Endothelial cell of umbilical vein (primary cell): ENCODE measurements around the gene ANXA2. TPM values are rescaled to one million over a fixed set of nuclear protein-coding genes. Genes with fewer than 3 reads are reported as not detected.
A peak's percentile ranks its signal among the peaks of the same experiment; 100 is the strongest.

ENCODE experiments used
- BruUV-seq: library from RNA; stranded (reverse); fragments of 400-500 nt; replicated peaks from 2 replicates; lab custom pipeline; 2021; lab: Mats Ljungman, UMichigan
- CTCF ChIA-PET: fragments of 300-600, 350-600 bp; sonication (Branson Sonifier 250); formaldehyde crosslinking; loops from one replicate; lab custom pipeline; 2021; ENCODE audit warnings: antibody characterized with exemption, inconsistent platforms; lab: Charles Lee
- POLR2A ChIA-PET: fragments of 300-600, 350-600 bp; sonication (Branson Sonifier 250); formaldehyde crosslinking; loops from one replicate; lab custom pipeline; 2021; ENCODE audit warnings: antibody characterized with exemption, inconsistent platforms; lab: Charles Lee
- DNase-seq: peaks from one replicate; pipeline ENCODE4 v3.0.0-alpha.2; 2011; ENCODE audit warnings: low read depth, low spot score
- FAIRE-seq: peaks from 2 replicates; lab custom pipeline; 2011; peaks lifted over from hg19 to GRCh38; lab: Jason Lieb, UNC
- H2AFZ ChIP-seq: 2 replicates; pipeline ENCODE4 v1.6.0; 2012; ENCODE audit warnings: low read depth, low read length, control low read depth, inconsistent platforms
- H3K27ac ChIP-seq: 2 replicates; pipeline ENCODE4 v1.5.1; 2011; ENCODE audit warnings: low read depth, mild to moderate bottlenecking, control low read depth, low read length, moderate library complexity; ENCODE audit not compliant: insufficient read depth
- H3K27me3 ChIP-seq, 2 experiments: 2 replicates each; pipeline versions ENCODE4 v1.6.0 to v1.6.1; 2011; ENCODE audit warnings: low read length in 2 of 2, mixed read lengths in 1 of 2; ENCODE audit not compliant: control insufficient read depth in 2 of 2, insufficient read depth in 2 of 2
- H3K36me3 ChIP-seq, 2 experiments: 2 replicates in 1 of 2; 3 replicates in 1 of 2; pipeline ENCODE4 v1.5.1; 2011; ENCODE audit warnings: low read length in 2 of 2, mild to moderate bottlenecking in 1 of 2, moderate library complexity in 1 of 2; ENCODE audit not compliant: control insufficient read depth in 2 of 2, insufficient read depth in 2 of 2; ENCODE audit errors: extremely low read depth in 1 of 2
- H3K4me1 ChIP-seq: 3 replicates; pipeline ENCODE4 v1.5.1; 2011; ENCODE audit warnings: mild to moderate bottlenecking, low read length; ENCODE audit not compliant: control insufficient read depth, insufficient read depth; ENCODE audit errors: extremely low read depth
- H3K4me2 ChIP-seq: 2 replicates; pipeline ENCODE4 v1.6.1; 2011; ENCODE audit warnings: low read length, control low read depth, mixed read lengths; ENCODE audit not compliant: insufficient read depth
- H3K4me3 ChIP-seq, 3 experiments: fragments of 200-600 bp in 1 of 3; sonication (generic), shearing (Covaris generic) in 1 of 3; replicated peaks in 1 of 3; 2 replicates each; pipeline ENCODE4 v1.5.1; 2011 to 2016; ENCODE audit warnings: control low read depth in 3 of 3, low read length in 3 of 3, mild to moderate bottlenecking in 2 of 3, inconsistent platforms in 1 of 3, low read depth in 1 of 3, moderate library complexity in 1 of 3; ENCODE audit not compliant: insufficient read depth in 1 of 3
- H3K79me2 ChIP-seq: 2 replicates; pipeline ENCODE4 v1.6.0; 2012; ENCODE audit warnings: low read length, inconsistent platforms; ENCODE audit not compliant: control insufficient read depth, insufficient read depth
- H3K9ac ChIP-seq: replicated peaks from 2 replicates; pipeline ENCODE3; 2011; ENCODE audit warnings: low read length, control low read depth; ENCODE audit not compliant: insufficient read depth; ENCODE audit errors: extremely low read depth
- H3K9me1 ChIP-seq: replicated peaks from 3 replicates; pipeline ENCODE4 v1.6.0; 2011; ENCODE audit warnings: mild to moderate bottlenecking, low read length; ENCODE audit not compliant: control insufficient read depth, insufficient read depth; ENCODE audit errors: extremely low read depth
- H3K9me3 ChIP-seq: replicated peaks from 2 replicates; pipeline ENCODE4 v1.5.1; 2012; ENCODE audit warnings: low read length, inconsistent platforms; ENCODE audit not compliant: control insufficient read depth, insufficient read depth
- H4K20me1 ChIP-seq: replicated peaks from 2 replicates; pipeline ENCODE3; 2011; ENCODE audit warnings: mild to moderate bottlenecking, low read length; ENCODE audit not compliant: control insufficient read depth, insufficient read depth; ENCODE audit errors: extremely low read depth
- EZH2 ChIP-seq: IDR thresholded peaks from 2 replicates; pipeline ENCODE4 v1.6.1; 2012; ENCODE audit warnings: borderline replicate concordance, low read depth, mild to moderate bottlenecking, moderate library complexity, low read length, inconsistent platforms; ENCODE audit not compliant: severe bottlenecking
- FOS ChIP-seq: IDR thresholded peaks from 2 replicates; pipeline ENCODE4 v1.6.1; 2011; ENCODE audit warnings: mild to moderate bottlenecking, low read length, moderate library complexity, borderline replicate concordance; ENCODE audit not compliant: insufficient read depth
- GATA2 ChIP-seq: IDR thresholded peaks from 2 replicates; pipeline ENCODE4 v1.7.0; 2011; ENCODE audit warnings: low read depth, mild to moderate bottlenecking, moderate library complexity, mixed read lengths, low read length; ENCODE audit not compliant: insufficient read length, insufficient read depth
- JUN ChIP-seq: IDR thresholded peaks from 2 replicates; pipeline ENCODE4 v1.6.1; 2011; ENCODE audit warnings: borderline replicate concordance, low read depth; ENCODE audit not compliant: insufficient read length, insufficient read depth
- MAX ChIP-seq: IDR thresholded peaks from 2 replicates; pipeline ENCODE4 v1.6.1; 2011; ENCODE audit not compliant: insufficient read depth, insufficient read length
- MYC ChIP-seq: IDR thresholded peaks from one replicate; pipeline ENCODE4 v1.6.1; 2011; ENCODE audit warnings: mild to moderate bottlenecking, low read depth, low read length
- POLR2A ChIP-seq: IDR thresholded peaks from 2 replicates; pipeline ENCODE4 v1.6.1; 2012; ENCODE audit warnings: low read depth, mild to moderate bottlenecking, control low read depth, low read length
- POLR2AphosphoS5 ChIP-seq: IDR thresholded peaks from 2 replicates; pipeline ENCODE4 v1.6.1; 2012; ENCODE audit warnings: low read depth, mild to moderate bottlenecking, control low read depth, low read length, moderate library complexity; ENCODE audit not compliant: insufficient read depth
- dilution Hi-C: fragments of 300-500 bp; cut with MboI; formaldehyde crosslinking; loops from one replicate; pipeline ENCODE4 v1.15.0; 2019; ENCODE audit warnings: low sequenced_read_pairs; ENCODE audit not compliant: extremely low pct_ligation_motif_present
- intact Hi-C: fragments of 100-400 bp; cut with micrococcal nuclease; formaldehyde crosslinking; loops from one replicate; pipeline ENCODE4 v1.10.0; 2022
- polyA plus RNA-seq, 4 experiments: library from polyadenylated mRNA; depleted of rRNA in 3 of 4; stranded (reverse) in 3 of 4; unstranded in 1 of 4; fragments of >200 nt; gene quantifications; 2 replicates each; pipeline versions ENCODE4 v1.2.1 to v1.2.3, GENCODE V29; 2011 to 2012; ENCODE audit warnings: missing spikeins in 1 of 4
- total RNA-seq: library from RNA; stranded (reverse); gene quantifications from 2 replicates; pipeline ENCODE4 v1.2.3, GENCODE V29; 2021
- TF ChIP-seq, protein P1 (sequence below), 2 donors: IDR thresholded peaks; 1 replicate in 1 of 2; 2 replicates in 1 of 2; pipeline ENCODE4 v1.5.1; 2011; ENCODE audit warnings: low read length in 2 of 2, mild to moderate bottlenecking in 2 of 2, moderate library complexity in 2 of 2, control low read depth in 1 of 2, inconsistent platforms in 1 of 2, low read depth in 1 of 2; ENCODE audit not compliant: insufficient read depth in 1 of 2; ENCODE audit errors: extremely low read depth in 1 of 2

ANXA2 gene
- total and polyA plus RNA-seq, 2 donors (not counting 3 experiments of a cell fraction or from before 2014, with no cell fraction given): 2,725 to 3,299 TPM

- H2AFZ ChIP-seq: no peak overlapping the region
- no peaks in the 10 kb centered on the region for H3K36me3 ChIP-seq
- H4K20me1 ChIP-seq: no peaks in the 10 kb centered on the region
- dilution Hi-C loops (no loop called here), intact Hi-C loops (no loop called here)
- peaks cover 45% of the 10 kb centered on the region for H3K4me1 ChIP-seq
- no peak for FAIRE-seq
- no TSS peak for BruUV-seq
- H3K4me2 ChIP-seq: peak overlapping the region; percentile 30
- peak overlapping the region; percentile 2 for H3K9ac ChIP-seq
- H3K9me3 ChIP-seq: no peaks in the 10 kb centered on the region
- no peak overlapping the region for H3K27ac ChIP-seq
- no peak for TF ChIP-seq MYC
- TF ChIP-seq, protein P1, sequence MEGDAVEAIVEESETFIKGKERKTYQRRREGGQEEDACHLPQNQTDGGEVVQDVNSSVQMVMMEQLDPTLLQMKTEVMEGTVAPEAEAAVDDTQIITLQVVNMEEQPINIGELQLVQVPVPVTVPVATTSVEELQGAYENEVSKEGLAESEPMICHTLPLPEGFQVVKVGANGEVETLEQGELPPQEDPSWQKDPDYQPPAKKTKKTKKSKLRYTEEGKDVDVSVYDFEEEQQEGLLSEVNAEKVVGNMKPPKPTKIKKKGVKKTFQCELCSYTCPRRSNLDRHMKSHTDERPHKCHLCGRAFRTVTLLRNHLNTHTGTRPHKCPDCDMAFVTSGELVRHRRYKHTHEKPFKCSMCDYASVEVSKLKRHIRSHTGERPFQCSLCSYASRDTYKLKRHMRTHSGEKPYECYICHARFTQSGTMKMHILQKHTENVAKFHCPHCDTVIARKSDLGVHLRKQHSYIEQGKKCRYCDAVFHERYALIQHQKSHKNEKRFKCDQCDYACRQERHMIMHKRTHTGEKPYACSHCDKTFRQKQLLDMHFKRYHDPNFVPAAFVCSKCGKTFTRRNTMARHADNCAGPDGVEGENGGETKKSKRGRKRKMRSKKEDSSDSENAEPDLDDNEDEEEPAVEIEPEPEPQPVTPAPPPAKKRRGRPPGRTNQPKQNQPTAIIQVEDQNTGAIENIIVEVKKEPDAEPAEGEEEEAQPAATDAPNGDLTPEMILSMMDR (IDR thresholded peaks at IDR 0.05; ENCODE audit: extremely low read depth in 1 of 2, insufficient read depth in 1 of 2, low read depth in 1 of 2, low read length in 2 of 2): no peak
- no peak for TF ChIP-seq POLR2A
- no peak for TF ChIP-seq JUN
- no peak for TF ChIP-seq POLR2AphosphoS5
- no peak for TF ChIP-seq GATA2
- TF ChIP-seq MAX: no peak
- TF ChIP-seq EZH2: no peak
- no peak for TF ChIP-seq FOS
- ChIA-PET POLR2A (no interaction called here), CTCF (interaction anchor here (1.1 to 2.2 kb wide), 5 partner anchors 11 to 31 kb away, joined by 3 to 6 read pairs (median 4); no protein-coding TSS in a partner anchor)
- no peak overlapping the region for H3K4me3 ChIP-seq
- no peaks in the 10 kb centered on the region for H3K27me3 ChIP-seq
- no peak for DNase-seq
- H3K9me1 ChIP-seq: no peaks in the 10 kb centered on the region
- no peaks in the 10 kb centered on the region for H3K79me2 ChIP-seq
Observed at GRCh38 chr15:60424006-60424405, 26.2 kb upstream of the ANXA2 start.
